HS-5 (cell line): ENCODE data around the gene R3HDM4.
"Not testable (repeated sequence)": the region's sequence is repeated elsewhere in the genome, so short reads cannot be mapped to it uniquely, and the experiment has no call there.

ENCODE experiments used
- DNase-seq: peaks from one replicate; pipeline ENCODE4 v3.0.0-alpha.2; 2012; ENCODE audit warnings: low read depth

R3HDM4 gene

GRCh38 chr19:913080-913748 lies at the start of gene R3HDM4:
Gene R3HDM4, minus strand, starts transcription at chr19:913219. Its CDS starts 62 bp downstream, at chr19:913157.
- no peak for DNase-seq

- DNase-seq, result no peak
These were observed 49.0 kb upstream of the R3HDM4 start for GRCh38 chr19:961866-962620.

- no peak for DNase-seq
These were observed 47.6 kb upstream of the R3HDM4 start for GRCh38 chr19:960601-960938.

GRCh38 chr19:960020-960419 lies 47.0 kb upstream of the R3HDM4 start:
- no peak for DNase-seq

- DNase-seq, result no peak
These were observed 46.2 kb upstream of the R3HDM4 start for GRCh38 chr19:958967-959855.

GRCh38 chr19:957578-957977 lies 44.6 kb upstream of the R3HDM4 start:
- DNase-seq, result not testable (repeated sequence)

GRCh38 chr19:956766-957440 lies 43.9 kb upstream of the R3HDM4 start:
- no peak for DNase-seq

- DNase-seq, result no peak
These were observed 43.1 kb upstream of the R3HDM4 start for GRCh38 chr19:955803-956765.

GRCh38 chr19:954672-955494 lies 41.9 kb upstream of the R3HDM4 start:
- DNase-seq, result no peak

GRCh38 chr19:954272-954671 lies 41.3 kb upstream of the R3HDM4 start:
- no peak for DNase-seq

- DNase-seq, result no peak
These were observed 40.6 kb upstream of the R3HDM4 start for GRCh38 chr19:953445-954271.

- DNase-seq, result no peak
These were observed 39.8 kb upstream of the R3HDM4 start for GRCh38 chr19:952680-953444.

- DNase-seq, result no peak
These were observed 39.1 kb upstream of the R3HDM4 start for GRCh38 chr19:952049-952679.

- DNase-seq, result no peak
These were observed 37.5 kb upstream of the R3HDM4 start for GRCh38 chr19:950352-951066.

- DNase-seq, result no peak
These were observed 36.0 kb upstream of the R3HDM4 start for GRCh38 chr19:948842-949496.

- no peak for DNase-seq
These were observed 34.9 kb upstream of the R3HDM4 start for GRCh38 chr19:947707-948539.
